HEK293T (cell line): Measurements from ENCODE around the gene OR8A1.
A peak's percentile ranks its signal among the peaks of the same experiment; 100 is the strongest.

Experiments
- CTCF ChIA-PET: fragments of 350-600 bp; formaldehyde crosslinking; extraction: SDS; loops from one replicate; lab custom pipeline; 2021; ENCODE audit warnings: antibody characterized with exemption, inconsistent platforms; lab: Yijun Ruan, JAX
- POLR2A ChIA-PET: fragments of 350-600 bp; formaldehyde crosslinking; extraction: SDS; loops from one replicate; lab custom pipeline; 2020; ENCODE audit warnings: antibody characterized with exemption, inconsistent platforms; lab: Yijun Ruan, JAX
- DNase-seq: peaks from one replicate; pipeline ENCODE4 v3.0.0; 2012; ENCODE audit warnings: mixed read lengths; ENCODE audit errors: extremely low spot score
- ARNT ChIP-seq: fragments of 450-650 bp; IDR thresholded peaks from 2 replicates; pipeline ENCODE4 v1.6.1; 2017; ENCODE audit warnings: mild to moderate bottlenecking
- BHLHE40 ChIP-seq: fragments of 450-650 bp; IDR thresholded peaks from 2 replicates; pipeline ENCODE4 v1.6.1; 2016; ENCODE audit warnings: mild to moderate bottlenecking, moderate library complexity, borderline replicate concordance
- CTBP1 ChIP-seq: fragments of 450-650 bp; IDR thresholded peaks from 2 replicates; pipeline ENCODE4 v1.6.1; 2016; ENCODE audit warnings: borderline replicate concordance
- ELF4 ChIP-seq: fragments of 450-650 bp; IDR thresholded peaks from 2 replicates; pipeline ENCODE4 v1.6.1; 2017; ENCODE audit warnings: antibody characterized with exemption
- FOXA1 ChIP-seq: fragments of 450-650 bp; IDR thresholded peaks from 2 replicates; pipeline ENCODE4 v1.6.1; 2016; ENCODE audit warnings: mild to moderate bottlenecking
- FOXK2 ChIP-seq: fragments of 450-650 bp; IDR thresholded peaks from 2 replicates; pipeline ENCODE4 v1.6.1; 2016; ENCODE audit warnings: mild to moderate bottlenecking
- FOXM1 ChIP-seq: fragments of 450-650 bp; IDR thresholded peaks from 2 replicates; pipeline ENCODE4 v1.6.1; 2017; ENCODE audit warnings: mild to moderate bottlenecking, borderline replicate concordance
- HDGF ChIP-seq: fragments of 450-650 bp; IDR thresholded peaks from 2 replicates; pipeline ENCODE4 v1.6.1; 2017; ENCODE audit warnings: antibody characterized with exemption, borderline replicate concordance
- L3MBTL2 ChIP-seq: fragments of 450-650 bp; conservative IDR thresholded peaks from 2 replicates; pipeline ENCODE4 v1.6.1; 2016; ENCODE audit warnings: mild to moderate bottlenecking
- LEF1 ChIP-seq: fragments of 450-650 bp; IDR thresholded peaks from 2 replicates; pipeline ENCODE4 v1.6.1; 2017; ENCODE audit warnings: mild to moderate bottlenecking, borderline replicate concordance
- NFRKB ChIP-seq: fragments of 450-650 bp; IDR thresholded peaks from 2 replicates; pipeline ENCODE4 v1.6.1; 2016; ENCODE audit warnings: mild to moderate bottlenecking, moderate library complexity
- PKNOX1 ChIP-seq: fragments of 450-650 bp; IDR thresholded peaks from 2 replicates; pipeline ENCODE4 v1.6.1; 2016
- SP1 ChIP-seq: fragments of 450-650 bp; IDR thresholded peaks from 2 replicates; pipeline ENCODE4 v1.6.1; 2017
- SUZ12 ChIP-seq: fragments of 450-650 bp; IDR thresholded peaks from 2 replicates; pipeline ENCODE4 v1.6.1; 2016; ENCODE audit warnings: mild to moderate bottlenecking
- TARDBP ChIP-seq: fragments of 450-650 bp; IDR thresholded peaks from 2 replicates; pipeline ENCODE4 v1.6.1; 2016
- ZNF384 ChIP-seq: fragments of 450-650 bp; IDR thresholded peaks from 2 replicates; pipeline ENCODE4 v1.6.1; 2016

Gene OR8A1

GRCh38 chr11:124584681-124585372, 15.0 kb downstream of the OR8A1 start:
- ChIA-PET CTCF (interaction anchor here (1.8 kb wide), 1 partner anchor 168 kb away, joined by 4 read pairs; no protein-coding TSS in a partner anchor), POLR2A (no interaction called here)
- no peak for DNase-seq
- TF ChIP-seq PKNOX1, result no peak
- no peak for TF ChIP-seq FOXA1
- no peak for TF ChIP-seq CTBP1
- TF ChIP-seq FOXM1, result no peak
- TF ChIP-seq SUZ12, result no peak
- no peak for TF ChIP-seq ARNT

- peak; percentile 54 for DNase-seq
- ChIA-PET CTCF (interaction anchor here (0.8 kb wide), 2 partner anchors 515 to 517 kb away, joined by 3 read pairs; no protein-coding TSS in a partner anchor), POLR2A (no interaction called here)
- TF ChIP-seq FOXM1, result no peak
- TF ChIP-seq FOXA1, result no peak
- no peak for TF ChIP-seq TARDBP
- TF ChIP-seq CTBP1, result no peak
- no peak for TF ChIP-seq NFRKB
- no peak for TF ChIP-seq BHLHE40
- TF ChIP-seq SUZ12, result no peak
- TF ChIP-seq ELF4, result no peak
- TF ChIP-seq LEF1, result no peak
- TF ChIP-seq HDGF, result no peak
- no peak for TF ChIP-seq FOXK2
- TF ChIP-seq ZNF384, result no peak
- TF ChIP-seq PKNOX1, result no peak
- TF ChIP-seq ARNT, result no peak
Observed at GRCh38 chr11:124586238-124586860, 16.6 kb downstream of the OR8A1 start.

- TF ChIP-seq BHLHE40, result no peak
- no peak for TF ChIP-seq ARNT
- no peak for TF ChIP-seq PKNOX1
- TF ChIP-seq SP1, result no peak
- no peak for TF ChIP-seq ELF4
- no peak for TF ChIP-seq CTBP1
- no peak for TF ChIP-seq HDGF
- no peak for TF ChIP-seq FOXK2
- no peak for TF ChIP-seq SUZ12
- TF ChIP-seq TARDBP, result no peak
- TF ChIP-seq FOXM1, result no peak
- TF ChIP-seq L3MBTL2, result no peak
- TF ChIP-seq NFRKB, result no peak
- no peak for TF ChIP-seq FOXA1
- TF ChIP-seq ZNF384, result no peak
- TF ChIP-seq LEF1, result no peak
- ChIA-PET POLR2A (no interaction called here), CTCF (no interaction called here)
- no peak for DNase-seq
Observed at GRCh38 chr11:124591430-124591829, 21.6 kb downstream of the OR8A1 start.

GRCh38 chr11:124592627-124593026, 22.8 kb downstream of the OR8A1 start:
- ChIA-PET CTCF (no interaction called here), POLR2A (interaction anchor here (1.2 kb wide), 1 partner anchor 30 kb away, joined by 4 read pairs; the partner anchor contains the start of gene TBRG1)
- DNase-seq, result no peak
- TF ChIP-seq TARDBP (no peak), ARNT (no peak), SP1 (no peak), ELF4 (no peak), SUZ12 (no peak), L3MBTL2 (no peak), HDGF (no peak), CTBP1 (no peak), FOXA1 (no peak), FOXK2 (no peak), FOXM1 (no peak), ZNF384 (no peak), NFRKB (no peak), PKNOX1 (no peak), LEF1 (no peak), BHLHE40 (no peak)

GRCh38 chr11:124595302-124595701, 25.5 kb downstream of the OR8A1 start:
- DNase-seq, result no peak
- TF ChIP-seq FOXK2, result no peak
- TF ChIP-seq ELF4, result no peak
- TF ChIP-seq PKNOX1, result no peak
- no peak for TF ChIP-seq FOXA1
- TF ChIP-seq HDGF, result no peak
- no peak for TF ChIP-seq BHLHE40
- no peak for TF ChIP-seq ZNF384
- no peak for TF ChIP-seq NFRKB
- TF ChIP-seq L3MBTL2, result no peak
- TF ChIP-seq SP1, result no peak
- ChIA-PET CTCF (interaction anchor here (0.6 kb wide), 1 partner anchor 199 kb away, joined by 3 read pairs; no protein-coding TSS in a partner anchor), POLR2A (interaction anchor here (0.9 kb wide), 1 partner anchor 27 kb away, joined by 3 read pairs; the partner anchor contains the start of gene TBRG1)
